Effector memory CD8-positive, alpha-beta T cell (primary cell): ENCODE results near the gene RNF121.

ENCODE experiments used
- ATAC-seq: fragments of 150-1000 bp; cut with Tn5 transposase; replicated peaks from 2 replicates; pipeline ENCODE4 v1.10.0; 2021; ENCODE audit warnings: mild to moderate bottlenecking, moderate library complexity
- DNase-seq, 3 experiments: peaks; one replicate each; pipeline ENCODE4 v3.0.0; 2021
- H3K27ac Mint-ChIP-seq, 2 donors: one replicate each; pipeline ENCODE4 v1.8.0; 2022; ENCODE audit warnings: mild to moderate bottlenecking in 2 of 2, mixed read lengths in 2 of 2, moderate library complexity in 2 of 2
- H3K27me3 Mint-ChIP-seq, 2 donors: one replicate each; pipeline ENCODE4 v1.8.0; 2022; ENCODE audit warnings: mixed read lengths in 2 of 2
- H3K36me3 Mint-ChIP-seq: one replicate; pipeline ENCODE4 v1.8.0; 2022; ENCODE audit warnings: mild to moderate bottlenecking, moderate library complexity, mixed read lengths; ENCODE audit not compliant: insufficient read depth
- H3K4me1 Mint-ChIP-seq, 2 donors: one replicate each; pipeline ENCODE4 v1.8.0; 2022; ENCODE audit warnings: low read depth in 2 of 2, mixed read lengths in 2 of 2
- H3K4me3 Mint-ChIP-seq, 2 donors: one replicate each; pipeline ENCODE4 v1.8.0; 2022; ENCODE audit warnings: mild to moderate bottlenecking in 2 of 2, mixed read lengths in 2 of 2, moderate library complexity in 2 of 2
- H3K9me3 Mint-ChIP-seq, 2 donors: one replicate each; pipeline ENCODE4 v1.8.0; 2022; ENCODE audit warnings: mixed read lengths in 2 of 2

The RNF121 gene

DNA sequence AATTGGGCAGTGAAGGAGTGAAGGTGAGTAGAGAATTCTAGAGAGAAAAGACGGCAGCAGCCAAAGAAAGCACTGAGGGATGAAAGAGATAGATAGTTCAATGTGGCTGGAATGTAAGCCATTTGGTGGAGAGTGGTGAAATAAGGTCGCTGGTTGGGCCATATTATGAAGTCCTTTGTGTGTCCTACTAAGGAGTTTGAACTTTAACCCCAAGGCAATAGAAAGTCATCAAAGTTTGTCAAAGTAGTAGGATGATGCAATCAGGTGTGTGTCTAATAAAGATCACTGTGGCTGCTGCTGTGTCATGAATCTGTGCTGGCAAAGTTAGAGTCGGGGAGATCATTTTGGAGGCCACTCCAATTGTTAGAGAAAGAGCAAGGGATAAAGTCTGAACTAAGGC, 18.7 kb downstream of the RNF121 start:
- Mint-ChIP-seq H3K27me3 (no peaks in the 10 kb centered on the region), H3K36me3 (peaks cover 10% of the 10 kb centered on the region), H3K9me3 (no peaks in the 10 kb centered on the region), H3K4me1 (peaks cover 8 to 34% of the 10 kb centered on the region in 2 donors), H3K27ac (peak overlapping the region in 1 of 2 donors; percentile 9), H3K4me3 (no peak overlapping the region)
- DNase-seq (no peak), ATAC-seq (no peak)

DNA sequence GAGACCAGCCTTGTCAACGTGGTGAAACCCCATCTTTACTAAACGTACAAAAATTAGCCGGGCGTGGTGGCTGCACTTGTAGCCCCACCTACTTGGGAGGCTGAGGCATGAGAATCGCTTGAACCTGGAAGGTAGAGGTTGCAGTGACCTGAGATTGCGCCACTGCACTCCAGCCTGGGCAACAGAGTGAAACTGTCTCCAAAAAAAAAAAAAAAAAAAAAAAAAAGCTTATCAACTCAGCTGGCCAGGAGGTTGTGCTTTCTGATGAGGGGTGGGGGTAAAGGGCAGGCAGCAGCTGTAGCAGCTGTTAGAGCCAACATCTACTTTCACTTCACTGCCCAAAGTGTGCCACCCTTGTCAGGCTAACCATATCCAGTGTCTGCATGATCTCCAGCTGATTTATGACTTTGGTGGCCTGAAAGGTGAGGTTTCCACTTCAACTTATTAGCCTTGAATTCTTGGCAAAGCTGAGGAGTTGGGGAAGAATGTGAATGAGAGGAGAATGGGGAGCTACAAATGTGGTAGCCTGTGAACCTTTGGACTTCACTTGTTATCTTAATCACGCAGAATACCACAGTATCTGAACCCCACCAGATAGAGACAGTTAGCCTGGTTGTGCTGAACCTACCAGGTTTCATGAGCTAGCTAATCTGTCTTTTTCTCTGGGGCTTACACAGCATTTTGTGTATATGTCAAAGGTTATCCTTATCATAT, 19.6 kb downstream of the RNF121 start:
- Mint-ChIP-seq H3K36me3 (peaks cover 10% of the 10 kb centered on the region), H3K4me1 (peaks cover 6 to 34% of the 10 kb centered on the region in 2 donors), H3K27ac (no peak overlapping the region), H3K4me3 (no peak overlapping the region), H3K9me3 (no peaks in the 10 kb centered on the region), H3K27me3 (no peaks in the 10 kb centered on the region)
- DNase-seq (no peak), ATAC-seq (no peak)

DNA sequence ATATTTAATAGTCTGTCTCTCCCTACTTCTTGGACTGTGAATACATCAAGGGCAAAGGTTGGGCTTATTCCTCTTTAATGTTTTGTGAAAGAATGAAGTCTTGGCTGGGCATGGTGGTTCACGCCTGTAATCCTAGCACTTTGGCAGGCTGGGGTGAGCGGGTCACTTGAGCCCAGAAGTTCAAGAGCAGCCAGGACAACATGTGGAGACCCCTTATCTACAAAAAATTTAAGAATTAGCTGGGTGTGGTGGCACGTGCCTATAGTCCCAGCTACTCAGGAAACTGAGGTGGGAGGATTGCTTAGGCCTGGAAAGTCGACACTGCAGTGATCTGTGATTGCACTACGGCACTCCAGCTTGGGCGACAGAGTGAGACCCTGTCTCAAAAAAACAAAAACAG, 20.2 kb downstream of the RNF121 start:
- peaks cover 5 to 34% of the 10 kb centered on the region in 2 donors for H3K4me1 Mint-ChIP-seq

DNA sequence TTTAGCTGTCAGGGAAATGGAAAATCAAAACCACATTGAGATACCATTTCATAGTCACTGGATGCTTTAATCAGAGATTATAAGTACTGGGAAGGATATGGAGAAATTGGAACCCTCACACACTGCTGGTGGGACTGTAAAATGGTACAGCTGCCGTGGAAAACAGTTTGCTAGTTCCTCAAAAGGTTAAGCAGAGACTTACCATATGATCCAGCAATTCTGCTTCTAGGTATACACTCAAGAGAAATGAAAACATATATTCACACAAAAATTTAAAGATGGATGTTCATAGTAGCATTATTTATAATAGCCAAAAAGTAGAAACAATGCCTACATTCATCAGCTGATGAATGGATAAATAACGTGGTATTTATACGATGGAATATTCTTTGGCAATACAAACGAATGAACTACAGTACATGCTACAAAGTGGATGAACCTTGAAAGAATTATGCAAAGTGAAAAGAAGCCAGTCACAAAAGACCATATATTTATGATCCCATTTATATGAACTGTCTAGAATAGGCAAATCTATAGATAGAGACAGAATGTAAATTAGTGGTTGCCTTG, 23.0 kb downstream of the RNF121 start:
- no peaks in the 10 kb centered on the region for H3K9me3 Mint-ChIP-seq
- H3K36me3 Mint-ChIP-seq, result peaks cover 6% of the 10 kb centered on the region
- no peaks in the 10 kb centered on the region for H3K27me3 Mint-ChIP-seq
- no peak overlapping the region for H3K27ac Mint-ChIP-seq
- DNase-seq, result no peak
- ATAC-seq, result no peak
- peaks cover 14 to 43% of the 10 kb centered on the region in 2 donors for H3K4me1 Mint-ChIP-seq
- H3K4me3 Mint-ChIP-seq, result no peak overlapping the region

More for the DNA sequence above, 20.2 kb downstream of the RNF121 start:
- H3K27me3 Mint-ChIP-seq, result no peaks in the 10 kb centered on the region
- ATAC-seq (no peak), DNase-seq (no peak)
- H3K27ac Mint-ChIP-seq, result no peak overlapping the region
- H3K36me3 Mint-ChIP-seq, result peaks cover 10% of the 10 kb centered on the region
- no peak overlapping the region for H3K4me3 Mint-ChIP-seq
- no peaks in the 10 kb centered on the region for H3K9me3 Mint-ChIP-seq

DNA sequence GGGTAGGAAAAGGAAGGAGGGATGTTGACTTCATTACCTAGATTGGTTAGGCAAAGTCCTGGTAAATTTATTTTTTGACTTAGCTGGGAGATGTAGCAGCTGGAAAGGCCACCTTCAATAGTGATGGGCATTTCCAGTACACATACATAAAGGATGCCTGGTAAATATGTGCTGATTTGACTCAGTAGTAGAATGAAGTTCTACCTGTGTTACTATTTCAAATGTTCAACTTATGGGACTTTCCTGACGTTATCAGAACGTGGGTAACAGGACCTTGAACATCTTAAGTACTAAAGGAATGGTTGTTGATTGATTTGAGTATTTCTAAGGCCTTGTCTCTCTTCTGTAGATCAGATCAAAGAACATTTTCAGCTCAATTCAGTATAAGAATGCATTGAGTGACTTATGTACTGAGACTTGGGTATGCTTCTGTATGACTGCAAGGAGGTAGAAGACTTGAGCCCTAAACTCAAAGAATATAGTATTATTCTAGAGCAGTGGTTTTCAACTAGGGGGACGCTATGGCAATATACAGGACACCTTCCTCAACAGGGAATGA, 27.1 kb downstream of the RNF121 start:
- H3K4me3 Mint-ChIP-seq, result no peak overlapping the region
- H3K9me3 Mint-ChIP-seq, result no peaks in the 10 kb centered on the region
- H3K27me3 Mint-ChIP-seq, result no peaks in the 10 kb centered on the region
- DNase-seq, result no peak
- H3K36me3 Mint-ChIP-seq, result peaks cover 12% of the 10 kb centered on the region
- H3K27ac Mint-ChIP-seq, result peak overlapping the region; percentile 11 to 68
- ATAC-seq, result no peak
- H3K4me1 Mint-ChIP-seq, result peaks cover 19 to 55% of the 10 kb centered on the region in 2 donors

DNA sequence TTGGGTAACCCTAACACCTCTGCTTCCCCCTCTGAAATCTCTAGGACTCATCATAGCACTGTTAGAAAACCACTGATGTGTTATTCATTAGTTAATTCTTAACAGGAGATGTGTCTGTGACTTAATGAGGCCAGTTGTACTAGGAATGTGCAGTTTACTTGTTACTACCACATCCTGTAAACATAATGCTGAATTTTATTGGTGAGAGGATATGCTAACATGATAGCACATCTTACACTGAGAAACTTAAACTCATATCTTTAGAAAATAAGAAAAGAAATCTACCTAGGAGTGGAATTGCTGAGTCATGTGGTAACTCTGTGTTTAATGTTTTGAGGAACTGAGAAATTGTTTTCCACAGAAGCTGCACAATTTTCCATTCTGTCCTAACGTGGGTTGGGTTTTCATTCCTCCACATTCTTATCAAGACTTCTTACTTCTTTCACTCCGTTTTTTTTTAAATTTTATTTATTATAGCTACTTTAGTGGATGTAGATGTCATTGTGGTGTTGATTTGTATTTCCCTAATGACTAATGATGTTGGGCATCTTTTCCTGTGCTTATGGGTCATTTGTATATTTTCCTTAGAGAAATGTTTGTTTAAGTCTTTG, 33.7 kb downstream of the RNF121 start:
- ATAC-seq (peak; percentile 37), DNase-seq (no peak)
- Mint-ChIP-seq H3K4me1 (peaks cover 3 to 15% of the 10 kb centered on the region in 2 donors), H3K9me3 (no peaks in the 10 kb centered on the region), H3K4me3 (no peak overlapping the region), H3K27ac (peak overlapping the region; percentile 17 to 19), H3K36me3 (peaks cover 20% of the 10 kb centered on the region), H3K27me3 (no peaks in the 10 kb centered on the region)

DNA sequence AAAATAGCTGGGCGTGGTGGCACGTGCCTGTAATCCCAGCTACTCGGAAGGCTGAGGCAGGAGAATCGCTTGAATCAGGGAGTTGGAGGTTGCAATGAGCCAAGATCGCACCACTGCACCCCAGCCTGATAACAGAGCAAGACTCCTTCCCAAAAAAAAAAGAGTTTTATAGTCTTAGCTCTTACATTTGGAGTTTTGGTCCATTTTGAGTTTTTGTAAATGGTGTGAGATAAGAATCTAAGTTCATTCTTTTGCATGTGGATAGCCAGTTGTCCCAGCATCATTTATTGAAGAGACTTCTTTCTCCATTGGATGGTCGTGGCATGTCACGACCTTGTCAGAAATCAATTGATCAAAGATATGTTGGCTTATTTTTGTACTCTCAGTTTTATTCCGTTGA, 34.6 kb downstream of the RNF121 start:
- peaks cover 24% of the 10 kb centered on the region for H3K36me3 Mint-ChIP-seq
- no peak overlapping the region for H3K4me3 Mint-ChIP-seq
- H3K4me1 Mint-ChIP-seq, result peaks cover 2 to 14% of the 10 kb centered on the region in 2 donors
- ATAC-seq (no peak), DNase-seq (no peak)
- no peaks in the 10 kb centered on the region for H3K9me3 Mint-ChIP-seq
- H3K27ac Mint-ChIP-seq, result no peak overlapping the region
- no peaks in the 10 kb centered on the region for H3K27me3 Mint-ChIP-seq

DNA sequence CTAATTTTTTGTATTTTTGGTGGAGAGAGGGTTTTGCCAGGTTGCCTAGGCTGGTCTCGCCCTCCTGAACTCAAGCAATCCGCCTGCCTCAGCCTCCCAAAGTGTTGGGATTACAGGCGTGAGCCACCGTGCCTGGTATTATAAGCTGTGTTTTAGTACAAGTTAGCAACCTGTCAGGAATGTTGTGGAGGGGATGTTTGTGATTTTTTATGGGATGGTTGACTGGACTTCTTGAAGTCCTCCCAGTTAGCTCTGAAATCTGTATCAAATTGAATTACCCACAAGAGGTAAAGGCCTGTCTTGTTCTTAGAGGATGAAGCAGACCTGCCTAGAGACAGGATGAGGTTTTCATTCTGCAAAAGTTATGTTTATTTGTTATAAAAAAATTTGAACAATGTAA, 35.8 kb downstream of the RNF121 start:
- DNase-seq (no peak), ATAC-seq (no peak)
- Mint-ChIP-seq H3K27me3 (no peaks in the 10 kb centered on the region), H3K9me3 (no peaks in the 10 kb centered on the region), H3K4me3 (no peak overlapping the region), H3K36me3 (peaks cover 19% of the 10 kb centered on the region), H3K27ac (no peak overlapping the region), H3K4me1 (peaks cover 2 to 14% of the 10 kb centered on the region in 2 donors)

DNA sequence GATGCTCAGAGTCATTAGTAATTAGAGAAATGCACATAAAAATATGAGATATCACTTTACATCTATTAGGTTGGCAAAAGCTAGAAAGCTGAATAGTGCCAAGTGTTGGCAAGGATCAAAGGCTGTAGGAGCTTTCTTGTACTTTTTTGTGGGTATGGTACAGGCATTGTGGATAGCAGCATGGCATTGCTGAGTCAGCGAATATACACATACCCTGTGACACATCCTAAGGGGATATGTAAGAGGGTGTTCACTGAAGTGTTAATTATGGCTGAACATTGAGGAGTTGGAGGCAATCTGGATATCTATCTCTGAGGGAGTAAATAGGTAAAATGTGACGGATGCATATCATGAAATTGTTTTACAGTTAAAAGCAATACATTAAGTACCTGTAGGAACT, 42.8 kb downstream of the RNF121 start:
- H3K4me3 Mint-ChIP-seq, result no peak overlapping the region
- H3K4me1 Mint-ChIP-seq, result no peaks in the 10 kb centered on the region
- DNase-seq (no peak), ATAC-seq (no peak)
- peaks cover 20% of the 10 kb centered on the region for H3K36me3 Mint-ChIP-seq
- no peaks in the 10 kb centered on the region for H3K27me3 Mint-ChIP-seq
- H3K27ac Mint-ChIP-seq, result peak overlapping the region in 1 of 2 donors; percentile 47
- no peaks in the 10 kb centered on the region for H3K9me3 Mint-ChIP-seq

DNA sequence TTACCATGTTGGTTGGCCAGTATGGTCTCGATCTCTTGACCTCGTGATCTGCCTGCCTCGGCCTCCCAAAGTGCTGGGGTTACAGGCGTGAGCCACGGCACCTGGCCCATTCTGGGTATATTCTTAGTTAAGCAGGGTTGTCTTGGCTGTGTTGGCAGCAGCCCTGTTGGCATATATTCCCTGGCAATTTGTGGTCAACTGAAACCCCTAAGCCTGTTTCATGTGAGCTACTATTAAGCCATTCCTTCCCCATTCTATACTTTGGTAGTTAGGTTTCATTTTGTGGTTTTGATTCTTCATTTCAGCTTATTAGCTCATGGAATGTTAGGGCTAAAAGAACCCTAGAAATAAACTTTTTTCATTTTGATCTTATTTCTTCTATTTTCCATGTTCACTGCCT, 47.7 kb downstream of the RNF121 start:
- Mint-ChIP-seq H3K27ac (no peak overlapping the region), H3K4me3 (no peak overlapping the region), H3K9me3 (no peaks in the 10 kb centered on the region), H3K27me3 (no peaks in the 10 kb centered on the region), H3K36me3 (peaks cover 9% of the 10 kb centered on the region), H3K4me1 (peaks cover 0 to 3% of the 10 kb centered on the region in 2 donors)
- no peak for DNase-seq
- ATAC-seq, result no peak

DNA sequence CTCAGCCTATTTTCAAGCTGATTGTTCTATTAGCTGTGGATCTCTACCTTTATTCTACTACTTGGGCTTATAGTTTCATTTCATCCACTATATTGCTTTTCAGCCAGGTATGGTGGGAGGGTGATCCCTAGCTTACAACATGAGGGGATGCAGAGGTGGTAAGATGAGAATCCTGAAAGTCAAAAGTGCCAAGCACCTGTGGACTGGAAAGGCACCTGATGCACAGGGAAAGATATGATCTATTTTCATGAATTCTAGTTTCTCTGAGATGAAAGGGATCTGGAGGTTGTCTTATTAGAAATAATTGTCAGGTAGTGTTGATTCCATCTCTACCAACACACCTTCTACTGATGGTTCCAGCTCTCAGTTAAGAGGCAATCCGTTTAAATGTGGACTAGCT, 48.2 kb downstream of the RNF121 start:
- peaks cover 11% of the 10 kb centered on the region for H3K36me3 Mint-ChIP-seq
- no peaks in the 10 kb centered on the region for H3K27me3 Mint-ChIP-seq
- H3K9me3 Mint-ChIP-seq, result no peaks in the 10 kb centered on the region
- no peak overlapping the region for H3K4me3 Mint-ChIP-seq
- ATAC-seq, result no peak
- DNase-seq, result no peak
- H3K27ac Mint-ChIP-seq, result no peak overlapping the region
- peaks cover 0 to 3% of the 10 kb centered on the region in 2 donors for H3K4me1 Mint-ChIP-seq

DNA sequence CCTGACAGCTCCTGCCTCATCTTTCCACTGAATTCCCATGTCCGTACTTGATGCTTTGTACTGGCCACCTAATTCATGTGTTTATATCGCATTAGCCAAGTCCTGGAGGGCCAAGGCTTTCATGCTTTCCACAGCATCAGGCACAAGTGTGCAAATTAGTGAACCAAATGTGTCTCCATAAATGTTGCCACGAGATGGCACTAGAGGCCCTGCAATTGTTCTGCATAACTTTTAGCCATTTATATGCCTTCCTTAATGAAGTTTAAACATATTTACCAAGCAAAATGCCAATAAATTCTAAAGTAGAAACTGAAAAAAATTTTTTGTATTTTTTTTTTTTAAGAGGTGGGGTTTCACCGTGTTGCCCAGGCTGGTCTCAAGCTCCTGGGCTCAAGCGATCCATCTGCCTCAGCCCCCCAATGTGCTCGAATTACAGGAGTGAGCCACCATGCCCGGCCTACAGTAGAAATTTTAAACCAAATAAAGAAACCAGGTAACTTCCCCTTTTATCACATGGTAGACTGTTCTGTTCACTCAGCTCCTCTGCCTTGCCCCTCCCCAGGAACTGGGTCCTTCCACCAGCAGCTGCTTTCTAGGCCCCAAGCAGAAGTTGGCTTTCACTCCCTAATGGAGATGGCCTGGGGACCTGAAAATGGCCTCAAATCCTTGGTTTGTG, 49.0 kb downstream of the RNF121 start:
- no peaks in the 10 kb centered on the region for H3K9me3 Mint-ChIP-seq
- peaks cover 0 to 3% of the 10 kb centered on the region in 2 donors for H3K4me1 Mint-ChIP-seq
- no peak overlapping the region for H3K27ac Mint-ChIP-seq
- no peak overlapping the region for H3K4me3 Mint-ChIP-seq
- ATAC-seq (peak; percentile 55), DNase-seq (peak; percentile 46 to 69 (median 47))
- H3K27me3 Mint-ChIP-seq, result no peaks in the 10 kb centered on the region
- H3K36me3 Mint-ChIP-seq, result peaks cover 12% of the 10 kb centered on the region

DNA sequence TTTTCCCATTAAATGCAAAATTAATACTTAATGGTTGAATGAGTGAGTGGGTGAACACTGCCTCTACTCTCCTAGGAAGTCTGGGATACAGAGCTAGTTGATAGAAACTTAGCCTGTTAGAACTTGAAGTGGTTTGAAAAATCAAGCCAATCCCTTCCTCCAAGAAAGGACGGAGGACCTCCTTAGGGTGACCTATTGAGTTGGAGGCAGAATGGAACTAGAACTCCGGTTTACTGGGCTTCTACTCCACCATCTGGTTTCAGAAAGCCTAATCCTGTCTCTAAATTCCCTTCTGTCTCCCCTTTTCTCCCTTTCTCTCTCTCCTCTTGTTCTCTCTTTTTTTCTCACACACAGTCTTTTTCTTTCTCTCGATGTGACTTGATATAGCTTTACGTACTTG, 50.2 kb downstream of the RNF121 start:
- DNase-seq, result no peak
- ATAC-seq, result no peak
- no peaks in the 10 kb centered on the region for H3K27me3 Mint-ChIP-seq
- no peak overlapping the region for H3K27ac Mint-ChIP-seq
- H3K36me3 Mint-ChIP-seq, result peaks cover 12% of the 10 kb centered on the region
- H3K4me3 Mint-ChIP-seq, result no peak overlapping the region
- H3K4me1 Mint-ChIP-seq, result peaks cover 0 to 3% of the 10 kb centered on the region in 2 donors
- no peaks in the 10 kb centered on the region for H3K9me3 Mint-ChIP-seq
